HG03175 (cell line): Measurements from ENCODE around the gene B3GNT5.

Experiments
- ATAC-seq: cut with Tn5 transposase; IDR thresholded peaks from one replicate; pipeline ENCODE4 v1.9.1; 2021; ENCODE audit warnings: mild to moderate bottlenecking, moderate library complexity; ENCODE audit not compliant: unreplicated experiment

Gene B3GNT5

GRCh38 chr3:183317271-183317670 lies 64.2 kb downstream of the B3GNT5 start:
- no peak for ATAC-seq

DNA sequence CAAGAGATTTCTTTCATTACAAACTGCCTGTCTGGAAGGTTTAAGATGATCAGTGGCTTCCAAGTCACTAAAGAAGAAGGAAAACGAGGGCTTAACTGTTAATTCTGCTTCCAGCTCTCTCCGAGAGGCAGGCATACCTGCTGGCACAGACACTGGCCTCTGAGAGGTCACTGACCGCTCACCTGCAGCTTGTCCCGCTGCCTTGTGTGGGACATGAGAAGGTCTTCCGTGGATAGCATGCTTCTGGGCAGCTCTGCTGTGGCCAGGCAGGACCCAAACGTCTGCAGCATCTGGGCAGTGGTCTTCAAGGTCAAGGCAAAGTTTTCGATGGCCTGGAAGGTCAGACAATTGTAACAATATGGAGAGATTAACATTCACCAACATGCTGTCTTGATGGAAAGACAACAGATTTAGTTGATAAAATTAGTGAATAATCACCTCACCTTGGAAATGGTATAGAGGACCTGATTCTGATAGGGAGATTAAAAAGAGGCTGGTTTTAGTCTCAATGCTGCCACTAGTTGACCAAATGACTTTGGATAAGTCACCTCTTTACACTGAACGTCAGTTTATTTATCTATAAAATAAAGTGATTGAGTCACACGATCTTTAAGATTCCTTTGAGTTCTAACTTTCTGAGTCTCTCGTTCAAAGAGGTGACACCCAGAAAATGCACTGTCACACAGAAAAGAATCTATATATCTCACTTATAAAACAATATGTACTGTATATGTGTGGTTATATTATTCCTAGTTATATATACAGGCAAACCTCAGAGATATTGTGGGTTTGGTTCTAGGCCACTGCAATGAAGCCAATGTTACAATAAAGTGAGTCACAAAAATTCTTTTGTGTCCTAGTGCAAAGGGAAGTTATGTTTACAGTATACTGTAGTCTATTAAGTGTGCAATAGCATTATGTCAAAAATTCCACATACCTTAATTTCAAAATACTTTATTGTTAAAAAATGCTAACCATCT lies 65.1 kb downstream of the B3GNT5 start:
- no peak for ATAC-seq

DNA sequence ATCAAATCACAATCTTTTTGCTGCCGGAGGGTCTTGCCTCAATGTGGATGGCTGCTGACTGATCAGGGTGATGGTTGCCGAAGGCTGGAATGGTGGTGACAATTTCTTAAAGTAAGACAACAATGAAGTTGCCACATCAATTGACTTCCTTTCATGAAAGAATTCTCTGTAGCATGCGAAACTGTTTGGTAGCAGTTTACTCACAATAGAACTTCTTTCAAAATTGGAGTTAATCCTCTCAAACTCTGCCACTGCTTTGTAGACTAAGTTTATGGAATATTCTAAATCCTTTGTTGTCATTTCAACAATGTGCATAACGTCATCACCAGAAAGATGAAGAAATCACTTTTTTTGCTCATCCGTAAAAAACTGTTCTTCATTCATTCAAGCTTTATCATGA lies 65.8 kb downstream of the B3GNT5 start:
- ATAC-seq: no peak

GRCh38 chr3:183319371-183319770 lies 66.3 kb downstream of the B3GNT5 start:
- no peak for ATAC-seq
